DMS 273 (cell line): ENCODE data around the gene ATG101.
"Not testable (repeated sequence)": the region's sequence is repeated elsewhere in the genome, so short reads cannot be mapped to it uniquely, and the experiment has no call there.

Experiments
- DNase-seq: peaks from one replicate; lab custom pipeline; 2025; ENCODE audit not compliant: unreplicated experiment; lab: John Stamatoyannopoulos, UW

Gene ATG101

DNA sequence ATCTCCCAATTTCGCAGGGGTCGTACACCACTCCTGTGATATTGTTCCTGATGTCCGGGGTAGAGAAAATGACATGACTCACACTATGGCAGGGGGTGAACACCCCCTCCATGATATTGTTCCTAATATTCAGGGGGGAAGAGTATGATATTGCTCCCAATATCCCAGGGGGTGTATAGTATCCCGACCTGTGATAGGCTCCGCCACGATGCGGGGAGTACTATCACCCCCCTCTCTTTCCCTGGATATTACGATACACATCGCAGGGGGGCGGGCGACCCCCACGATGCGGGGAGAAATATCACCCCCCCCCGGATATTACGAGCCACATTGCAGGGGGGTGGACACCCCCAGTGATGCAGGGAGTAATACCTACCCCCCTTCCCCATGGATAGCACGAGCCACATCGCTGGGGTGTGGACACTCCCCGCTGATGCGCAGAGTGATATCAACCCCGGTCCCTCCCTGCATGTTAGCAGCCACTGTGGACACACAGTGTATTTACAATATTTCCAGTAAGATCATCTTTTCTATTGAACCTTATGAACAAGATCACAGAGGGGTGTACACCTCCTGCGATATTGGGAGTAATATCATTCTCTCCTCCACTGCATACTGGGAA lies 27.4 kb downstream of the ATG101 start:
- DNase-seq, result no peak

DNA sequence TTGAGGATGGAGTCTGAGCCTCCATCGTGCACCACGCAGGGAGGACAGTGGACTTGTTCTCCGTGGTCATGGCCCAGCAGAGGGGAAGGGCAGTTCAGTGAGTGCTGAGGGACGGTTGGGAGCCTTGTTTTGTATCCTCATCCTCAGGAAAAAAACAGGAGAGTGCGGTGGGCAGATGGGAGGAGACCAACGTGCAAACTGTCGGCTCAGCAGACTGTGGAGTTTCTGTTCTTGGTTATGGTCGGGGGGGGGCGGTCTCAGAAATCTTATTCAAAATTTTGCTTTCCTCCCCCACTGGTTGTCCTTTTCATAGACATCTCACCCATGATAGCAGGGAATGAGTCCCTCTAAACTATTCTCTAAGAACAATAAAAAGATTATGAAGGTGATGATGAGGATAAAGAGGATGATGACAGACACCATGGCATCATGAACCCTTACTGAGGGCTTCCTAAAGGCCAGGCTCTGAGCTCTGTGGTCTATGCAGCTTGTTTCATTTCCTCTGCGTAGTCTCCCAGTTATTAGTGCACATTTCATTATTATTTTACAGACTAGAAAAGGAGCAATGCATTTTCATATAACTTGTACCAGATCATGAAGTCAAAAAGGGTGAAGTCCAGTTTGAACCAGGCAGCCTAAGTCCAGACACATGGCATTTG lies 34.8 kb downstream of the ATG101 start:
- DNase-seq, result not testable (repeated sequence)

DNA sequence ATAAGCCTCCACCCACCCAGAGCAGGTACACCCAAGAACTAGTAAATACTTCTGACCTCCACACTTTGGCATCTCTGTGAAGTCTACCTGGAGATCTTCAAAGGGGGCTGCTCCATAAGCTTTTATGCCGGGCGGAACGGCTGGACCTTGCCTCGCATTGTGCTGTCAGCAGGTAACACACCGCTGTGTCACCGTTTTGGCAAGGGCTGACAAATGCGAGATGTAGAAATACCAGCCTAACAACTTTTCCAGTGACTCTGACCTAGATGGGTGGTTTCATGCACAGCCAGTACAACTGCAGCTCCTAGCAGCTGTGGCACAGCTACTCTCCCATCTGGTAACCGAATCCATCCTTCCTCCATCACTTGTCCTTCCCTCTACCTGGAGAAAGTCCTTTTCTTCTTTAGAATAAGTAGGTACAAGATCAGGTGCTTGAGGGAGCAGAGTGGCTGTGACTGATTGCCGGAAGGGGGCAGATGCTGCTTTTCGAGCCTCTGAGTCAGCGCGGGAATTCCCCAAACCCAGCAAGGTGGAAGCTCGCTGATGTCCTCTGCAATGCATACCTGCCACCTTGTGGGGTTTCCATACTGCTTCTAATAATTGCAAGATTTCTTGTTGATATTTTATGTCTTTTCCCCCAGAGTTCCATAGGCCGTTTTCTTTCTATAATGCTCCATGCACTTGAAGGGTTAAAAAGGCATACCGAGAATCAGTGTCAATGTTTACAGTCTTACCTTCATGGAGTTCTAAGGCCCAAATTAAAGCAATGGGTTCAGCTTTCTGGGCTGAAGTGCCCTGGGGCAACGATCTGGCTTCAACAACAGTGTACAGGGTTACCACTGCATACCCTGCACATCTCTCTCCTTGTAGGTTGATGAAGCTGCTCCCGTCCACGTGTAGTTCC lies 46.7 kb downstream of the ATG101 start:
- DNase-seq, result not testable (repeated sequence)

DNA sequence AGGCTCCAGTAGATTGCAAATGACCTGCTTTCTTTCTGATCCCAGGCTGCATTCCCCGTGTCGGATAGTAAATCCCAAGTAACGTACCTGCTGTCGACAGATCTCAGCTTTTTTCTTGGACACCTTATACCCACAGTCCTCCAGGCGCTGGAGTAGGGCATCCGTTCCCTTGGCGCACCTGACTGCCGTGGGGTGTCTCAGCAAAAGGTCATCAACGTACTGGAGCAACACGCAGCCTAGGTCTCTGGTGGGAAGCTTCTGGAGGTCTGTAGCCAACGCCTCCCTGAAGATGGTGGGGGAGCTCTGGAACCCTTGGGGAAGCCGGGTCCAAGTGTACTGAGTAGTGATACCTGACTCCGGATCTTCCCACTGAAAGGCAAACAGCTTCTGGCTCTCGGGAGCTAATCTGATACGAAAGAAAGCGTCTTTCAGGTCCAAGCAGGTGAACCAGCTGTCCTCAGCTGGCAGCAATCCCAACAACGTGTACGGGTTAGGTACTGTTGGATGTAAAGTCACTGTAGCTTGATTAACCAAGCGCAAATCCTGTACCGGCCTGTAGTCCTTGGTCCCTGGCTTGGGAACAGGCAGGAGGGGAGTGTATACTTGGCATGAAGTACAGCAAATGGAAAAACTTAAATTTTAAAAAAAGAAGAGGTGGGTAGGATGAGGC lies 48.2 kb downstream of the ATG101 start:
- peak; percentile 28 for DNase-seq

DNA sequence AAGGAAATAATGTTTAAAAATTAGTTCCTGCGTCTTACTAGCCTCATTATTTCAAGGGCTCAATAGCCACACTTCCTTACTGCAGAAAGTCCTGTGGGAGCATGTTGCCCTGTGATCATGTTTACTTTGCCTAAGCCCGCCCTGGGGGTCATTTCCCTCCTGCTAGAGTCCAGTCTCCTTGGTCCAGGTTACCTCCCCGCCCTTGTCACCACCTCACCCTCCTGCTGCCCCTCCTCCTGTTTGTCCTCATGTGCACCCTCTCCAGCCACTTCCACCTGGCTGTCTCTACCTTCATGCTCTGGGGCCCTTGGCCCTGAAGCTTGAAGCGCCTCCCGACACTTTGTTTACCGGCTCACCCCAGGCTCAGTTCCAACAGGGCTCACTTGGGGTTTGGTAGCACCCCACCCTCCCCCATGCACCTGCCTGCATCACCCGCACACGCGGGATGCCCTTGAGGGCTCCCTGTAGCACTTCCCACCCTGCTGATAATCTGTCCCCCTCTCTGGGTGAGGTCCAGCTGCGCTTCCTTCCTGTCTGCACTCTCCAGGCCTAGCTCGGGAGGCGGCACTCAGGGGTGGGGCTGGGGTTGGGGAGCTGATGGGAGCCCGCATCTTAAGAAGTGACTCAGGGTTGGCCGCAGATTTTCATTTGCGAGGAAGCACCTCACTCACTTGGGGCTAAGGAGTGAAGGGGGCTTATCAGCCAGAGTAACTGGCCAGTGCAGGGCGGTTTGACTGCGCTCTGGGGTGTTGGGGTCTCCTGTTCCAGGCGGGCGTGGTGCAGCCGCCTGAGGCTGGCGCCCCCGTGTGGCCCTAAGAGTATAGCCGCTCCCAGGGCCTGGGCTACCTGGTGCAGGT lies 49.8 kb downstream of the ATG101 start:
- peak; percentile 61 for DNase-seq

DNA sequence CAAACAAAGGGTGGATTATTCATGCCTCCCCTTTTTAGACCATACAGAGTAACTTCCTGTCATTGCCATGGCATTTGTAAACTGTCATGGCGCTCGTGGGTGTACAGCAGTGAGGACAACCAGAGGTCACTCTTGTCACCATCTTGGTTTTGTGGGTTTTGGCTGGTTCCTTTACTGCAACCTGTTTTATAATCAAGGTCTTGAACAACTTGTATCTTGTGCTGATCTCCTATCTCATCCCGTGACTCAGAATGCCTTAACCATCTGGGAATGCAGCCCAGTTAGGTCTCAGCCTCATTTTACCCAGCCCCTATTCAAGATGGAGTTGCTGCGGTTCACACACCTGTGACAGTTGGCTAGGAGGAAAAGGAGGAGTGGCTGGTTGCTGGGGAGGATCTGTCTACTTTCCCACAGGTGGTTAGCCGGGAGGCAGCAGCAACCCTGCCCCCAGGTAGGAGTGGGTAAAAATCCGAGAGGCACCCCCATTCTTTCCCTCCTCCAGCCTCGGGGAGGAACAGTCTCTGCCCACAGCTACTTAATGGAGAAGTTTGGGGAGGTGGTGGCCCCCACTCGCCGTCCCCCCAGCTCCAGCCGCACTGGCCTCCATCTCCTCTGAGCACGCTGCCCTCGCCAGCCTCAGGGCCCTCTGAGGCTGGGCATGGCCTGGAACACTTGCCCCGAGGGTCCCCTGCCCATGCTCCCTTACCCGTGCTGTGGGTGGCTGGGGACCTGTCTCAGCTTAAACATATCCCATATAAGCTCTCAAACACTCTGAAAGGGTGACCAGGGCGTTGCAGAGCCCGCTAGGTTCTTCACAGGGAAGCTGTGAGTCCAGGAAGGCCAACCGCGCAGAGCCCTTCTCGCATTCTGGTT lies 51.4 kb downstream of the ATG101 start:
- no peak for DNase-seq

DNA sequence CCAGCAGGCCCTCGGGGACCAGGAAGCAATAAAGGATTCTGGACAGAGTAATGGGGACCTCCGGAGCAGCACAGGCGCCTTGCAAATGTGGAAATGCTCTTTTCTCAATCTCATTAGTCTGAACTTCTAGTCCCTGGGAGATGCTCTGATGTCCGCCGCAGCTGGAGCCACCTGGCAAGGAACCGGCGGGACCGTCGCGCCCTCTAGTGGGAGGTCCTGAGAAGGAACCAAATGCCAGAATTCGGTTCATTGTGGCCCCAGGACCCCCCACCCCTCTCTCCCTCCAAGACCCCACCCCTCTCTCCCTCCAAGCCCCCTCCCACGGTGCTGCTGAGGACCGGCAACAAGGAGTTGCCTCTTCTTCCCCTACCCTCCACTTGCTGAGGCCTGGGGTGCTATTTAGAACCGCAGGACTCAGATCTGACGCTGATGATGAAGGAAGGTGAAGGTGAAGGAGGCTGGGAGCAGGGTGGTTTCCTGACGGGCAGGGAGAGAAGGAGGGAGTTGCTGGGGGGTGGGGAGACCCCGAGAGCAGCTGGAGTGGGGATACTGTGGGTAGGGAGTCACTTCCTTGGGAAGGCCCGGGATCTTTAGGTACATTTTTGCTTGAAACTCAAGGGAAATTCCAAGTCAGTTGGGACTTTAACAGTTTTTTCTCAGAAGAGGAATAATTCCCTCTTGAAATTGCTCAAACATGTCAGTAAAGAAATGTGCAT lies 52.2 kb downstream of the ATG101 start:
- DNase-seq, result peak; percentile 71

DNA sequence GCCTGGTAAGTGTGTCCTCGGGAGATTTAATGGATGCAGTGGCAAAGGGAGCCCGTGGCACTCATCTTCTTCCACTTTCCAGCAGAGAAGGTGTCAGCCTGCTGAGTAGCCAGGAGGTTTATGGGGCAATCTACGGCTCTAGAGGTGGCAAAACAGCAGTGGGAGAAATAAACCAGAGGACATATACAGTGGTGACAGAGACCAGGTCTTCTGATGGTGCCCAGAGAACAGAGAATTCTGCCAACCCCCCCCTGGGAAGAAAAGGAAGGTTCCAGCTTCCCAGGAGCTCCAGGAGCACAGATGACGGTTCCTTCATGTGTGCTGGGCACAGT lies 52.7 kb downstream of the ATG101 start:
- no peak for DNase-seq

DNA sequence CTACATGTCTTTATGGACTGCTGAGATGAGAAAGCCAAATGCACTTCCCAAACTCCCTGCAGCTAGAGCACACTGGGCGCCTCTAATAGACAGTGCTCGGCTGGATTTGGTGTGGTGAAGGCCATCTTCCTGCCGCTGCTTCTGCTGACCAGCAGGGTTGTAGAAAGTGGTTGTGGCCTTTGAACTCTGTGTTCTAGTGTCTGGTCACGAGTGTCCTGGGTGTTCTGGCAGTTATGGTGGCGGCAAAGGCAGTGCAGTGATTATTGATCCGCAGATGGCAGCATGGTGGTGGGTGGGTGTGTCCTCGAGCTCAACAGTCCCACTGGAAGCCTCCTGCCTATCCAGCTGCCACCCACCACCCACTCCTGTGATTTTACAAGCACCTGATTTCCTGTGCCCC lies 53.1 kb downstream of the ATG101 start:
- DNase-seq, result no peak

DNA sequence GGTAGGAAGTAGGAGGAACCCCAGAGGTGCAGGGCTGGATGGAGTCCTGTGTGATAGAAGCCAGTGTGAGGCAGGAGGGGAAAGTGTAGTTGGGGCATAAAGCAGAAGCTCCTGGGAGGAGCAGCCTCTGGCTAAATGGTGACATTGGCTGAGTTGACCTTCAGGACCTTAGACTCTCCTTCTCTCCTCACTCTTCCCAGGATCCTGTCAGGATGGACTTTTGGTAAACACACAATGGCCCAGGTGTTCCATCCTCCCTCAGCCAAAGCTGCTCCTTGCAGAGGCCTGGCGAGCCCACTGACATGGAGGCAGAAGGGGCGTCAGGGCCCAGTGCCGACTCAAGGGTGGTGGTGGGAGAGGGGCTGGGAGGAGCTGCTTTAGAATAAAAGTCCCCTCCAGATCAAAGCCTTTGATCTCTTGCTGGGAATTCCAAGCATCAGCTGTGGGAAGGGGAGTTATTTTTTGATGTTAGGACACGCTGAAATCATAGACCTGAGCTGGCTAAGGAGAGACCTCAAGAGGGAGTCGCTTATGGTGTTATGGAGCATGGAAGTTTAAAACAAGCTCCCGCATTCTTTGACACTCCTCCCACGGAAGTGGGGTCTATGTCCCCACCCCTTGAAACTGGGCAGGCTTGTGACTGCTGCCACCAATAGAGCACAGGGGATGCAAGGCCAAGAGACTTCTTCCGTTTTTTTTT lies 53.9 kb downstream of the ATG101 start:
- DNase-seq, result no peak

DNA sequence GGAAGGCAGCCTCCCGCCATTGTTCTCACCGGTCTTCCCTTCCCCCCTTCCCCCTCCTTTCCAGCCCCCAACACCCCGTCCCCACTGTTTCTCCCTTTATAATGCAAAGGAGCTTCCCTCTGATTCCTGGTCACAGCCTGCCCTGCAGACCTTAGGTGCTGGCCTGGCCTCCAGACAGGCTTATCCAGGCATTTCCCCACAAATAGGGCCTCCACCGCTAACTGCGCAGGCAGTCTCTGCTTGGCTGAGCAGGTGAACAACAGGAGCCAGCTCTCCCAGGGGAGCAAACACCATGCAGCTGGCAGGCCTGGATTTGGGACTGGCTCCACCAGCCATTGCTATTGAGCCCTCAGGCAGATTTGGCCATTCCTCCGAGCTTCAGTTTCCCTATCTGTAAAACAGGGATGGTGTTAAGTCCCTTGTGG lies 55.7 kb downstream of the ATG101 start:
- no peak for DNase-seq

DNA sequence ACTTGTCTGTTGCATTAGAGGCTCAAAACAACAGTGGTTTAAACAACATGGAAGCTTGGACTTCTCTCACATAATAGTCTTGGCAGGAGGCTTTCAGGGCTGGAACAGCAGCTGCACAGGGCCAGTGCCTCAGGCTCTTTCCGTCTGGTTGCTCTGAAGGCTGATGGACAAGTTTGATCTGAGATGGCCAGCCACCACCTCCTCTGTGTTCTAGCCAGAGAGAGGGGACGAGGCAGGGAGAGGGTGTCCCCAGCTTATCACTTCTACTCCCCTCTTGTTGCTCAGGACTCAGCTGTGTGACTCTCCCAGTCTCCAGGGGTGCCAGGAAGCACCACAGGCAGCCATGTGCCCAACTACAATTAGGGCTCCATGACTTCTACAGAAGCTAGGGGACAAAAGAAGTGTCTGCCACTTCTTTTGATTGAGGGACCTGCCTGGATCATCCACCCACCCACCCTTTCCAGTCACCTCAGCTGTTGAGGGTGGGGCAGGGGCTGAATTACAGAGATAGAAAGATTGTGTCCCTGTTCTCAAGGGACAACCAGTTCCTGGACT lies 56.3 kb downstream of the ATG101 start:
- no peak for DNase-seq
